Measurements from ENCODE around the gene OXSM. TPM values are rescaled to one million over a fixed set of nuclear protein-coding genes. Genes with fewer than 3 reads are reported as not detected.

Gene OXSM
- 10 to 100 TPM; 11.6 to 15.9 (median 14.0) TPM for total RNA-seq
- 17.6 TPM for polyA plus RNA-seq
- long read RNA-seq, donor 1, transcript OXSM-201 (3 exons, 1,519 nt): major isoform, 17 of 20 reads
- long read RNA-seq, donor 1, partial matches to known transcripts: 1 of 20 reads
- long read RNA-seq, donor 1, other reads (novel, unspliced or antisense): 2 of 20 reads
- long read RNA-seq, donor 2, transcript OXSM-201 (3 exons, 1,519 nt): major isoform, 9 of 18 reads
- long read RNA-seq, donor 2, partial matches to known transcripts: 2 of 18 reads
- long read RNA-seq, donor 2, other reads (novel, unspliced or antisense): 6 of 18 reads
- long read RNA-seq, donor 3, transcript OXSM-201 (3 exons, 1,519 nt): major isoform, 28 of 40 reads
- long read RNA-seq, donor 3, partial matches to known transcripts: 4 of 40 reads
- long read RNA-seq, donor 3, other reads (novel, unspliced or antisense): 8 of 40 reads
- long read RNA-seq, donor 4, transcript OXSM-201 (3 exons, 1,519 nt): major isoform, 11 of 11 reads
- long read RNA-seq, donor 4, partial matches to known transcripts: 0 of 11 reads
- long read RNA-seq, donor 4, other reads (novel, unspliced or antisense): 0 of 11 reads

GRCh38 chr3:25789596-25790556 is at the start of gene OXSM:
TSS of gene OXSM (plus strand) at chr3:25790090. CDS start at chr3:25791021, 931 bp downstream.
- Histone ChIP-seq H3K27ac (ENCODE audit: low read length) (peak within 1 kb of the TSS; percentile 93), H3K9me3 (ENCODE audit: control insufficient read depth, low read length) (no peaks in the 10 kb centered on the region), H3K4me1 (ENCODE audit: control insufficient read depth, insufficient read depth, low read length) (peaks cover 5% of the 10 kb centered on the region), H3K4me3 (ENCODE audit: low read length) (peak within 1 kb of the TSS; percentile 56), H3K27me3 (ENCODE audit: control insufficient read depth, insufficient read depth) (no peaks in the 10 kb centered on the region)
- DNase-seq (peak; percentile 94 to 96 (median 96)), ATAC-seq (peak; percentile 98 to 99)
- intact Hi-C loops (cut with DNase I): loop anchor here in 1 of 4 donors (10.0 kb wide), 1 partner anchor 125 kb away; the partner anchor contains the start of gene TOP2B
- WGBS: under 1% methylated on average over 56 of the region's 56 CpGs

- intact Hi-C loops (cut with DNase I): no loop called here
- no peak for DNase-seq
- WGBS: 96% methylated on average over 3 of the region's 3 CpGs
- ATAC-seq: no peak
- no peaks in the 10 kb centered on the region for H3K4me1 ChIP-seq (ENCODE audit: control insufficient read depth, insufficient read depth, low read length)
- no peak overlapping the region for H3K27ac ChIP-seq (ENCODE audit: low read length)
- H3K27me3 ChIP-seq (ENCODE audit: control insufficient read depth, insufficient read depth): no peaks in the 10 kb centered on the region
- no peak overlapping the region for H3K4me3 ChIP-seq (ENCODE audit: low read length)
- H3K9me3 ChIP-seq (ENCODE audit: control insufficient read depth, low read length): no peaks in the 10 kb centered on the region
Measured at GRCh38 chr3:25744470-25744869, 45.4 kb upstream of the OXSM start.

GRCh38 chr3:25747033-25747432 is 42.9 kb upstream of the OXSM start:
- ATAC-seq: no peak
- H3K27me3 ChIP-seq (ENCODE audit: control insufficient read depth, insufficient read depth): no peaks in the 10 kb centered on the region
- no peak overlapping the region for H3K4me3 ChIP-seq (ENCODE audit: low read length)
- intact Hi-C loops (cut with DNase I): no loop called here
- H3K9me3 ChIP-seq (ENCODE audit: control insufficient read depth, low read length): no peaks in the 10 kb centered on the region
- no peak for DNase-seq
- no peaks in the 10 kb centered on the region for H3K4me1 ChIP-seq (ENCODE audit: control insufficient read depth, insufficient read depth, low read length)
- no peak overlapping the region for H3K27ac ChIP-seq (ENCODE audit: low read length)

DNA sequence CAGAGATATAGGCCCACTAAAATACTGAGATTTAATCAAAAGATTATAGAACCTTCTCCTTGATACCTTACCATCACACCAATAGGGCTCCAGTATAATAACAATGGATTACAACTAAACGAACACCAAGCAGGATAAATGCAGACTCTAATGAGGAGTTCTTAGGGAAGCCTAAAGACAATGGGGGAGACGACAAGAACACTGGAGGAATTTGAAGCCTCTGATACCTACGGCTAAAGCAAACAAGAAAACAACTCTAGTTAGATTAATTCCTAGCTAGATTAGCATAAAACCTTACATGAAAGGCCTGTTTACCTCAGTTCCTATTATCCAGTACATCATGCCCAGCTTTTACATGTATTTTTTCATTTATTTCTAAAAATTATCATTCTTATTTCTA is 41.7 kb upstream of the OXSM start:
- DNase-seq (no peak), ATAC-seq (no peak)
- Histone ChIP-seq H3K27ac (ENCODE audit: low read length) (no peak overlapping the region), H3K4me3 (ENCODE audit: low read length) (no peak overlapping the region), H3K27me3 (ENCODE audit: control insufficient read depth, insufficient read depth) (no peaks in the 10 kb centered on the region), H3K9me3 (ENCODE audit: control insufficient read depth, low read length) (no peaks in the 10 kb centered on the region), H3K4me1 (ENCODE audit: control insufficient read depth, insufficient read depth, low read length) (no peaks in the 10 kb centered on the region)
- intact Hi-C loops (cut with DNase I): no loop called here
- WGBS: 84% methylated on average over 3 of the region's 3 CpGs

GRCh38 chr3:25749031-25749581 is 40.8 kb upstream of the OXSM start:
- Histone ChIP-seq H3K27ac (ENCODE audit: low read length) (no peak overlapping the region), H3K4me1 (ENCODE audit: control insufficient read depth, insufficient read depth, low read length) (no peaks in the 10 kb centered on the region), H3K27me3 (ENCODE audit: control insufficient read depth, insufficient read depth) (no peaks in the 10 kb centered on the region), H3K4me3 (ENCODE audit: low read length) (no peak overlapping the region), H3K9me3 (ENCODE audit: control insufficient read depth, low read length) (no peaks in the 10 kb centered on the region)
- WGBS: 78% methylated on average over 6 of the region's 6 CpGs
- intact Hi-C loops (cut with DNase I): no loop called here
- no peak for DNase-seq
- ATAC-seq: no peak

DNA sequence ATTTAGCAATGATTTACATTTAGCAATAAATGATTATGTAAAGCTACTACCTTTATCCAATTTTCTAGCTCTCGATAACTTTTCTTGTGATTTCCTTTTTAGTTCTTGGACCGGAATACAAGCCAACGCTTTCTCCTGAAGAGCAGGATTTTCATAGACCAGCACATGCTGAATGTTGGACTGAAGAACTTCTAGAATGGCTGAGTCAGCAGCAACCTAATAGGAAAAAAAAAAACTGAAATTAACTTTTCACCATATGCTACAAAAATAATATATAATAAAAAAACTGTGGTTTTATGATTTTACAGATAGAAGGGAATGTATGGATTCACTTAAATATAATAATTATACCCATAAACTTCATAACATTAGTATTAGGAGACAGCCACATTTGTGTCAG is 38.8 kb upstream of the OXSM start:
- no peak for DNase-seq
- 98% methylated on average over 3 of the region's 3 CpGs for WGBS
- no peak overlapping the region for H3K4me3 ChIP-seq (ENCODE audit: low read length)
- H3K27ac ChIP-seq (ENCODE audit: low read length): no peak overlapping the region
- H3K9me3 ChIP-seq (ENCODE audit: control insufficient read depth, low read length): no peaks in the 10 kb centered on the region
- H3K4me1 ChIP-seq (ENCODE audit: control insufficient read depth, insufficient read depth, low read length): no peaks in the 10 kb centered on the region
- intact Hi-C loops (cut with DNase I): no loop called here
- ATAC-seq: no peak
- H3K27me3 ChIP-seq (ENCODE audit: control insufficient read depth, insufficient read depth): no peaks in the 10 kb centered on the region

DNA sequence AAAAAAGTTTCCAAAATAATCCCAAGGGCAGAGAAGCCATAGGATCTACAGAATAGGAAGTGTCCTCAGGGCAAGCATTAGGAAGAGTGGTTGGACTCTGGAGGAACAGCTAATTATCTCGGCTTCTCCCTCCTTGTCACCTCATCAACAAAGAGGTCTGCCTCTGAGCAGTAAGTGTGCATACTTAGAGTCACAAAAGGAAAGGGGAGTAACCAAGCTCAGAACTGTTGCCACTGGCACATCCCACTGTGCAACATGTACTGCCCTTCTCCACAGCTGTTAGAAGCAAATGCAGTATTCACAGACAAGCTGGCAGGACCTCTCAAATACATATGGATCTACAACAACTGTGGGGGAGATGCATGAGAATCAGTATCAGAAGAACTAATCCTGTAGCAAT is 38.2 kb upstream of the OXSM start:
- Histone ChIP-seq H3K9me3 (ENCODE audit: control insufficient read depth, low read length) (no peaks in the 10 kb centered on the region), H3K27me3 (ENCODE audit: control insufficient read depth, insufficient read depth) (no peaks in the 10 kb centered on the region), H3K27ac (ENCODE audit: low read length) (no peak overlapping the region), H3K4me1 (ENCODE audit: control insufficient read depth, insufficient read depth, low read length) (no peaks in the 10 kb centered on the region), H3K4me3 (ENCODE audit: low read length) (no peak overlapping the region)
- DNase-seq: no peak
- ATAC-seq: no peak
- intact Hi-C loops (cut with DNase I): no loop called here
- 79% methylated on average over 1 of the region's 1 CpG for WGBS

GRCh38 chr3:25768851-25769250 is 21.0 kb upstream of the OXSM start:
- WGBS: 95% methylated on average over 6 of the region's 6 CpGs
- ATAC-seq: no peak
- Histone ChIP-seq H3K27me3 (ENCODE audit: control insufficient read depth, insufficient read depth) (no peaks in the 10 kb centered on the region), H3K4me1 (ENCODE audit: control insufficient read depth, insufficient read depth, low read length) (no peaks in the 10 kb centered on the region), H3K27ac (ENCODE audit: low read length) (no peak overlapping the region), H3K4me3 (ENCODE audit: low read length) (no peak overlapping the region), H3K9me3 (ENCODE audit: control insufficient read depth, low read length) (no peaks in the 10 kb centered on the region)
- no peak for DNase-seq
- intact Hi-C loops (cut with DNase I): no loop called here

- ATAC-seq (no peak), DNase-seq (no peak)
- intact Hi-C loops (cut with DNase I): no loop called here
- Histone ChIP-seq H3K27me3 (ENCODE audit: control insufficient read depth, insufficient read depth) (no peaks in the 10 kb centered on the region), H3K27ac (ENCODE audit: low read length) (no peak overlapping the region), H3K4me1 (ENCODE audit: control insufficient read depth, insufficient read depth, low read length) (no peaks in the 10 kb centered on the region), H3K4me3 (ENCODE audit: low read length) (no peak overlapping the region), H3K9me3 (ENCODE audit: control insufficient read depth, low read length) (no peaks in the 10 kb centered on the region)
- 96% methylated on average over 2 of the region's 2 CpGs for WGBS
Measured at GRCh38 chr3:25775936-25776335, 14.0 kb upstream of the OXSM start.

GRCh38 chr3:25780618-25781017 is 9.3 kb upstream of the OXSM start:
- no peak for ATAC-seq
- H3K9me3 ChIP-seq (ENCODE audit: control insufficient read depth, low read length): no peaks in the 10 kb centered on the region
- no peak for DNase-seq
- H3K27ac ChIP-seq (ENCODE audit: low read length): no peak overlapping the region
- intact Hi-C loops (cut with DNase I): loop anchor here in 2 of 4 donors (5.0 to 10.0 kb wide), 2 partner anchors 116 to 118 kb away; partner anchors contain the start of gene TOP2B (in 2 of the 2)
- H3K4me1 ChIP-seq (ENCODE audit: control insufficient read depth, insufficient read depth, low read length): peaks cover 3% of the 10 kb centered on the region
- 95% methylated on average over 6 of the region's 6 CpGs for WGBS
- H3K4me3 ChIP-seq (ENCODE audit: low read length): no peak overlapping the region
- no peaks in the 10 kb centered on the region for H3K27me3 ChIP-seq (ENCODE audit: control insufficient read depth, insufficient read depth)
